ENCODE data around the gene TRIM25. TPM values are rescaled to one million over a fixed set of nuclear protein-coding genes. Genes with fewer than 3 reads are reported as not detected.

The TRIM25 gene
- total and polyA plus RNA-seq, 9 donors, result 12.5 to 71.7 (median 45.9) TPM

DNA sequence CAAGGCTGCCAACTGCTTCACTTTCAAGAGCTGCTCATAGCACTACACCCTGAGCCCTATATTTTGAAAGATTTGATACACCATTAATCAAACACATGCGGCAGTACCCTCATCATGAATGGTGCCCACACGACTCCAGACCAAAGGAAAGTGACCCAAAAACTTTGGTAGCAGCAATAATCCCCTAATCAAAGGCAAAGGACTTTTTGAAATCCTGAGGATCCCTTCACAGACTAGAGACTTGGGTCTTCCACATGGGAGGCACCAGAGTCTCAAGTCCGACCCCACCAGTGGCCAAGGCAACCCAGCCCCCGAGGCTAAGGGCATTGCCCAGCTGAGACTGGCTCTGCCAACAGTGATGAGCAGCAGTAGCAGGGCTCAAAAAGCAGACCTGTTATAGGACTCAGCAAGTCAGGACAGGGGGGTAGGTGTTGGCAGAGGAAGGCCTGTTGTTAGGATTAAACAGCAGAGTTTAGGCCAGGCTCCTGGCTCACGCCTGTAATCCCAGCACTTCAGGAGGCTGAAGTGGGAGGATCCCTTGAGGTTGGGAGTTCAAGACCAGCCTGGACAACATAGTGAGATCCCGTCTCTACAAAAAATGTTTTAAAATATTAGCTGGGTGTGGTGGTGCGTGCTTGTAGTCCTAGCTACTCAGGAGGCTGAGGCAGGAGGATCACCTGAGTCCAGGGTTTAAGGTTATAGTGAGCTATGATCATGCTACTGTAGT is 3.2 kb downstream of the TRIM25 start:
- peak overlapping the region in 1 of 2 donors; percentile 2 for H3K27ac ChIP-seq
- intact Hi-C loops (cut with DNase I), result loop anchor here in 1 of 4 donors (5.0 kb wide), 1 partner anchor 78 kb away; the partner anchor contains the start of genes C17orf67 and DGKE
- WGBS, 3 donors, result 73 to 85% (median 75%) methylated on average over 7 of the region's 7 CpGs

GRCh38 chr17:56909742-56910508 is 3.9 kb downstream of the TRIM25 start:
- Histone ChIP-seq H3K9me3 (no peaks in the 10 kb centered on the region), H3K36me3 (no peaks in the 10 kb centered on the region), H3K27ac (peak overlapping the region in 1 of 2 donors; percentile 2), H3K4me1 (ENCODE audit: insufficient read depth) (peaks cover 8% of the 10 kb centered on the region), H3K27me3 (no peaks in the 10 kb centered on the region), H3K4me3 (no peak overlapping the region)
- no peak for DNase-seq
- intact Hi-C loops (cut with DNase I), result loop anchor here in 1 of 4 donors (5.0 kb wide), 1 partner anchor 78 kb away; the partner anchor contains the start of genes C17orf67 and DGKE
- 77 to 92% (median 84%) methylated on average over 6 of the region's 6 CpGs for WGBS, 3 donors
- no peak for TF ChIP-seq EP300 (IDR thresholded peaks at IDR 0.05)
- TF ChIP-seq, protein P1, sequence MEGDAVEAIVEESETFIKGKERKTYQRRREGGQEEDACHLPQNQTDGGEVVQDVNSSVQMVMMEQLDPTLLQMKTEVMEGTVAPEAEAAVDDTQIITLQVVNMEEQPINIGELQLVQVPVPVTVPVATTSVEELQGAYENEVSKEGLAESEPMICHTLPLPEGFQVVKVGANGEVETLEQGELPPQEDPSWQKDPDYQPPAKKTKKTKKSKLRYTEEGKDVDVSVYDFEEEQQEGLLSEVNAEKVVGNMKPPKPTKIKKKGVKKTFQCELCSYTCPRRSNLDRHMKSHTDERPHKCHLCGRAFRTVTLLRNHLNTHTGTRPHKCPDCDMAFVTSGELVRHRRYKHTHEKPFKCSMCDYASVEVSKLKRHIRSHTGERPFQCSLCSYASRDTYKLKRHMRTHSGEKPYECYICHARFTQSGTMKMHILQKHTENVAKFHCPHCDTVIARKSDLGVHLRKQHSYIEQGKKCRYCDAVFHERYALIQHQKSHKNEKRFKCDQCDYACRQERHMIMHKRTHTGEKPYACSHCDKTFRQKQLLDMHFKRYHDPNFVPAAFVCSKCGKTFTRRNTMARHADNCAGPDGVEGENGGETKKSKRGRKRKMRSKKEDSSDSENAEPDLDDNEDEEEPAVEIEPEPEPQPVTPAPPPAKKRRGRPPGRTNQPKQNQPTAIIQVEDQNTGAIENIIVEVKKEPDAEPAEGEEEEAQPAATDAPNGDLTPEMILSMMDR (IDR thresholded peaks at IDR 0.05), result no peak
- no peak for TF ChIP-seq POLR2A (IDR thresholded peaks at IDR 0.05)

More for the DNA sequence above, 3.2 kb downstream of the TRIM25 start:
- no peak for TF ChIP-seq POLR2A (IDR thresholded peaks at IDR 0.05)
- no peak for TF ChIP-seq EP300 (IDR thresholded peaks at IDR 0.05)
- TF ChIP-seq, protein P1 (IDR thresholded peaks at IDR 0.05), result no peak
- Histone ChIP-seq H3K4me1 (ENCODE audit: insufficient read depth) (peaks cover 12% of the 10 kb centered on the region), H3K9me3 (no peaks in the 10 kb centered on the region), H3K4me3 (no peak overlapping the region), H3K27me3 (no peaks in the 10 kb centered on the region), H3K36me3 (no peaks in the 10 kb centered on the region)
- DNase-seq, result no peak

- no peak for DNase-seq
- H3K27me3 ChIP-seq, result no peaks in the 10 kb centered on the region
- no peaks in the 10 kb centered on the region for H3K36me3 ChIP-seq
- TF ChIP-seq, protein P1 (IDR thresholded peaks at IDR 0.05), result no peak
- TF ChIP-seq POLR2A (IDR thresholded peaks at IDR 0.05) (no peak), EP300 (IDR thresholded peaks at IDR 0.05) (no peak)
- no peaks in the 10 kb centered on the region for H3K9me3 ChIP-seq
- 86 to 91% (median 86%) methylated on average over 9 of the region's 9 CpGs for WGBS, 3 donors
- no peak overlapping the region for H3K27ac ChIP-seq
- intact Hi-C loops (cut with DNase I), result no loop called here
- no peak overlapping the region for H3K4me3 ChIP-seq
- peaks cover 8% of the 10 kb centered on the region for H3K4me1 ChIP-seq (ENCODE audit: insufficient read depth)
Observed at GRCh38 chr17:56908001-56908542, 5.8 kb downstream of the TRIM25 start.

DNA sequence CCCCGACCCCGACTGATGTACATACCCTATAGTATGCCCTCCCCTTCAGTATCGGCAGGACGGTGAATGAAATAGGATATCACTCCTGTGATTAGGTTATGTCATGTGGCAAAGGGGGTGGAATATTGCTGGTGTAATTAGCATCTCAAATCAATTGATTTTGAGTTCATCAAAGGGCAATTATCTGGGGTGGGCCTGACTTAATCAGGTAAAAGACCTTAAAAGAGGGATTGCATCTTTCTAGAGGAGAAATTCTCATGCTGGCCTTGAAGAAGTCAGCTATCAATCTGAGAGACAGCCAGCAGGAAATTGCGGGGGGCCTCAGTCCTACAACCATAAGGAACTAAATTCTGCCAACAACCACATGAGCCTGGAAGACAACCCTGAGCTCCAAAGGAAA is 10.3 kb downstream of the TRIM25 start:
- 87 to 96% (median 94%) methylated on average over 5 of the region's 5 CpGs for WGBS, 3 donors
- no peaks in the 10 kb centered on the region for H3K27me3 ChIP-seq
- no peaks in the 10 kb centered on the region for H3K9me3 ChIP-seq
- intact Hi-C loops (cut with DNase I), result no loop called here
- peaks cover 2% of the 10 kb centered on the region for H3K36me3 ChIP-seq
- TF ChIP-seq POLR2A (IDR thresholded peaks at IDR 0.05), result no peak
- TF ChIP-seq, protein P1 (IDR thresholded peaks at IDR 0.05), result no peak
- TF ChIP-seq EP300 (IDR thresholded peaks at IDR 0.05), result no peak
- no peaks in the 10 kb centered on the region for H3K4me1 ChIP-seq (ENCODE audit: insufficient read depth)
- no peak overlapping the region for H3K27ac ChIP-seq
- H3K4me3 ChIP-seq, result no peak overlapping the region
- no peak for DNase-seq

Measured in ovary (tissue), 9 donors.